Mesendoderm (in vitro differentiated cells): Measurements from ENCODE around the gene EEF2K.

ENCODE experiments used
- DNase-seq: peaks from one replicate; pipeline ENCODE4 v3.0.0; 2013
- H2AK5ac ChIP-seq: 2 replicates; pipeline ENCODE4 v1.6.1; 2013; ENCODE audit warnings: low read length, inconsistent platforms
- H2BK120ac ChIP-seq: 2 replicates; pipeline ENCODE4 v1.6.1; 2013; ENCODE audit warnings: low read depth, mild to moderate bottlenecking, low read length, moderate library complexity, mixed read lengths
- H2BK15ac ChIP-seq: replicated peaks from 2 replicates; pipeline ENCODE4 v1.6.1; 2013; ENCODE audit warnings: low read depth, mild to moderate bottlenecking, moderate library complexity
- H2BK5ac ChIP-seq: 2 replicates; pipeline ENCODE4 v1.6.1; 2013; ENCODE audit warnings: low read length, inconsistent platforms
- H3K18ac ChIP-seq: 2 replicates; pipeline ENCODE4 v1.6.1; 2013; ENCODE audit warnings: mild to moderate bottlenecking, low read length, mixed read lengths
- H3K23ac ChIP-seq: one replicate; pipeline ENCODE4 v1.6.1; 2013; ENCODE audit warnings: low read length
- H3K27ac ChIP-seq: 2 replicates; pipeline ENCODE4 v1.5.1; 2013; ENCODE audit warnings: low read depth, mild to moderate bottlenecking, inconsistent platforms, low read length, moderate library complexity
- H3K27me3 ChIP-seq: 2 replicates; pipeline ENCODE4 v1.6.1; 2013; ENCODE audit warnings: low read length, control low read depth, mild to moderate bottlenecking, inconsistent platforms; ENCODE audit not compliant: insufficient read depth, poor library complexity
- H3K36me3 ChIP-seq: 2 replicates; pipeline ENCODE4 v1.6.1; 2013; ENCODE audit warnings: low read length, inconsistent platforms; ENCODE audit not compliant: control insufficient read depth, insufficient read depth
- H3K4ac ChIP-seq: one replicate; pipeline ENCODE4 v1.6.1; 2013; ENCODE audit warnings: low read depth, mild to moderate bottlenecking, low read length, moderate library complexity
- H3K4me1 ChIP-seq: 2 replicates; pipeline ENCODE4 v1.6.1; 2013; ENCODE audit warnings: low read depth, low read length, inconsistent platforms; ENCODE audit not compliant: control insufficient read depth
- H3K4me2 ChIP-seq: 2 replicates; pipeline ENCODE4 v1.6.1; 2013; ENCODE audit warnings: low read length
- H3K4me3 ChIP-seq: 2 replicates; pipeline ENCODE4 v1.5.1; 2013; ENCODE audit warnings: mild to moderate bottlenecking, low read length
- H3K56ac ChIP-seq: one replicate; pipeline ENCODE4 v1.6.1; 2013; ENCODE audit warnings: low read length
- H3K79me1 ChIP-seq: 2 replicates; pipeline ENCODE4 v1.6.1; 2013; ENCODE audit warnings: low read length, inconsistent platforms
- H3K79me2 ChIP-seq: 2 replicates; pipeline ENCODE4 v1.6.1; 2013; ENCODE audit warnings: mild to moderate bottlenecking, low read length; ENCODE audit not compliant: control insufficient read depth, insufficient read depth
- H3K9ac ChIP-seq: 2 replicates; pipeline ENCODE4 v1.6.1; 2013; ENCODE audit warnings: low read length, inconsistent platforms
- H4K5ac ChIP-seq: one replicate; pipeline ENCODE4 v1.6.1; 2013; ENCODE audit warnings: low read length
- H4K8ac ChIP-seq: one replicate; pipeline ENCODE4 v1.6.1; 2013; ENCODE audit warnings: low read depth, mild to moderate bottlenecking, control low read depth, low read length, moderate library complexity
- WGBS: extraction: QIAGEN DNeasy Blood & Tissue Kit; methylation state at CpG from one replicate; pipeline ENCODE4 v1.1.7; 2013; ENCODE audit warnings: low lambda C conversion rate, missing lambda C conversion rate; ENCODE audit not compliant: insufficient coverage; ENCODE audit errors: extremely low coverage; 5-methylcytosine and 5-hydroxymethylcytosine counted together

Gene EEF2K

GRCh38 chr16:22285080-22285479, 79.0 kb downstream of the EEF2K start:
- Histone ChIP-seq H3K23ac (no peak overlapping the region), H3K56ac (no peak overlapping the region), H2BK5ac (no peak overlapping the region), H3K27me3 (no peaks in the 10 kb centered on the region), H3K4me3 (no peak overlapping the region), H3K79me2 (no peaks in the 10 kb centered on the region), H3K4me2 (no peak overlapping the region), H3K4ac (no peak overlapping the region), H4K8ac (no peak overlapping the region), H3K9ac (no peak overlapping the region), H2BK15ac (no peak overlapping the region), H3K27ac (no peak overlapping the region), H2BK120ac (no peak overlapping the region), H4K5ac (no peak overlapping the region), H2AK5ac (no peak overlapping the region), H3K79me1 (no peaks in the 10 kb centered on the region), H3K18ac (no peak overlapping the region), H3K36me3 (no peaks in the 10 kb centered on the region), H3K4me1 (no peaks in the 10 kb centered on the region)
- DNase-seq: no peak
- WGBS: no CpG with 5 or more reads among the region's 6 CpGs

DNA sequence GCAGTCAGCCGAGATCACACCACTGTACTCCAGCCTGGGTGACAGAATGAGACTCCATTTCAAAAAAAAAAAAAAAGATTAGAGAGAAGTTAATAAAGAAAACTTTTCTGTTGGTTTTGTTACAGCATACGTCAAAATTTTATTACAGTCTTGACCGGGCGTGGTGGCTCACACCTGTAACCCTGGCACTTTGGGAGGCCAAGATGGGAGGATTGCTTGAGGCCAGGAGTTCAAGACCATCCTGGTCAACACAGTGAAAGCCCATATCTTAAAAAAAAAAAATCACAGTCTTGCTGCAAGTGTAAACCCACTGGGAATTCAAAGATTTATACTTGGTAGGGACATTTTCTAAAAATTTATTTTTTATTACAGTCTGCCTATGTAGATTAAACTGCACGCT, 84.9 kb downstream of the EEF2K start:
- H4K8ac ChIP-seq: no peak overlapping the region
- H2BK15ac ChIP-seq: no peak overlapping the region
- H3K4me3 ChIP-seq: no peak overlapping the region
- no peak overlapping the region for H3K4ac ChIP-seq
- H4K5ac ChIP-seq: no peak overlapping the region
- no peaks in the 10 kb centered on the region for H3K36me3 ChIP-seq
- no peak overlapping the region for H3K56ac ChIP-seq
- no peak overlapping the region for H3K4me2 ChIP-seq
- no peak overlapping the region for H3K27ac ChIP-seq
- H2BK120ac ChIP-seq: no peak overlapping the region
- H2BK5ac ChIP-seq: no peak overlapping the region
- no peaks in the 10 kb centered on the region for H3K79me2 ChIP-seq
- no peaks in the 10 kb centered on the region for H3K79me1 ChIP-seq
- H3K27me3 ChIP-seq: no peaks in the 10 kb centered on the region
- H2AK5ac ChIP-seq: no peak overlapping the region
- no CpG with 5 or more reads among the region's 5 CpGs for WGBS
- no peak for DNase-seq
- H3K23ac ChIP-seq: no peak overlapping the region
- no peaks in the 10 kb centered on the region for H3K4me1 ChIP-seq
- no peak overlapping the region for H3K18ac ChIP-seq
- H3K9ac ChIP-seq: no peak overlapping the region

DNA sequence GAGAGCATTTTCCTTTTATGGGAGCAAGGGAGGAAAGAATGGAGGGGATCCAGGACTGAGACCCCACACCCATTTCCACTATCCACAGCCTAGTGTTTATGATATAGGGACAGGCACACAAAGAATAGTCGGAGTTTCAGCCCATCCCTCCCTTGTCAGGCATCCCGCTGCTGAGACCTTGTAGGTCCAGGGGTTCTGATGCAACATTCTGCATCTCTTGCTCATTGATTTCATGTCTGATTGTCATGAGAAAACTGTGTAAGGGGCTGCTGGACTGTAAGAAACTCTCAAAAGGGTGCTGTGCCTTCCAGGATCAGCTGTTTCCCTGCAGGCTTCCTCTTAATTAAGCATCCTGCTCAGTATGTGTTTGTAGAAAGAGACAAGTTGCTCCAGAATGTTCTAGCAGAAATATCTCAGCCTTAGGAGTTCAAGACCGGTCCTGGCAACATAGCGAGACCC, 85.8 kb downstream of the EEF2K start:
- no peak overlapping the region for H2AK5ac ChIP-seq
- no peak overlapping the region for H3K4me2 ChIP-seq
- peak overlapping the region; percentile 7 for H3K18ac ChIP-seq
- H3K4me1 ChIP-seq: no peaks in the 10 kb centered on the region
- no peaks in the 10 kb centered on the region for H3K79me1 ChIP-seq
- no peak overlapping the region for H3K56ac ChIP-seq
- no peak overlapping the region for H3K9ac ChIP-seq
- no peak overlapping the region for H4K8ac ChIP-seq
- no peaks in the 10 kb centered on the region for H3K79me2 ChIP-seq
- H2BK120ac ChIP-seq: no peak overlapping the region
- no peaks in the 10 kb centered on the region for H3K27me3 ChIP-seq
- H3K23ac ChIP-seq: no peak overlapping the region
- no peak overlapping the region for H3K4me3 ChIP-seq
- H2BK5ac ChIP-seq: no peak overlapping the region
- DNase-seq: peak; percentile 50
- H4K5ac ChIP-seq: no peak overlapping the region
- H2BK15ac ChIP-seq: no peak overlapping the region
- WGBS: no CpG with 5 or more reads among the region's 4 CpGs
- no peak overlapping the region for H3K4ac ChIP-seq
- H3K36me3 ChIP-seq: no peaks in the 10 kb centered on the region
- no peak overlapping the region for H3K27ac ChIP-seq

DNA sequence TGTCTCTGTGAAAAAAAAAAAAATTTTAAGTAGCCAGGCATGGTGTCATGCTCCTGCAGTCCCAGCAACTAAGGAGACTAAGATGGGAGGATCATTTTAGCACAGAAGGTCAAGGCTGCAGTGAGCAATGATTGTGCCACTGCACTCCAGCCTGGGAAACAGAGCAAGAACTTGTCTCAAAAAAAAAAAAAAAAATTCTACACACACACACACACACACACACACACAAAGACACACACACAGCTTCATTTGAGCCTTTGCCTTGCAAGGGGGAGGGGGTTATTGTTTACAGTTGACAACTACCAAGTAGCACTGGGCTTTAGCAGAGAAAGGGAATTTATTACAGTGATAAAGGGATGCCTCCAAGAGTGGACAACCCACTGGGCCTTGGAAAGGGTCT, 86.2 kb downstream of the EEF2K start:
- no peaks in the 10 kb centered on the region for H3K36me3 ChIP-seq
- H4K5ac ChIP-seq: no peak overlapping the region
- peak overlapping the region; percentile 7 for H3K18ac ChIP-seq
- peak; percentile 27 for DNase-seq
- no peaks in the 10 kb centered on the region for H3K79me2 ChIP-seq
- H3K9ac ChIP-seq: no peak overlapping the region
- H3K79me1 ChIP-seq: no peaks in the 10 kb centered on the region
- H3K23ac ChIP-seq: no peak overlapping the region
- no peak overlapping the region for H4K8ac ChIP-seq
- no peak overlapping the region for H3K4me2 ChIP-seq
- H2BK120ac ChIP-seq: no peak overlapping the region
- H3K4ac ChIP-seq: no peak overlapping the region
- no peaks in the 10 kb centered on the region for H3K4me1 ChIP-seq
- H3K4me3 ChIP-seq: no peak overlapping the region
- H3K27ac ChIP-seq: no peak overlapping the region
- H2BK15ac ChIP-seq: no peak overlapping the region
- no peak overlapping the region for H2AK5ac ChIP-seq
- H3K56ac ChIP-seq: no peak overlapping the region
- H2BK5ac ChIP-seq: no peak overlapping the region
- no peaks in the 10 kb centered on the region for H3K27me3 ChIP-seq

DNA sequence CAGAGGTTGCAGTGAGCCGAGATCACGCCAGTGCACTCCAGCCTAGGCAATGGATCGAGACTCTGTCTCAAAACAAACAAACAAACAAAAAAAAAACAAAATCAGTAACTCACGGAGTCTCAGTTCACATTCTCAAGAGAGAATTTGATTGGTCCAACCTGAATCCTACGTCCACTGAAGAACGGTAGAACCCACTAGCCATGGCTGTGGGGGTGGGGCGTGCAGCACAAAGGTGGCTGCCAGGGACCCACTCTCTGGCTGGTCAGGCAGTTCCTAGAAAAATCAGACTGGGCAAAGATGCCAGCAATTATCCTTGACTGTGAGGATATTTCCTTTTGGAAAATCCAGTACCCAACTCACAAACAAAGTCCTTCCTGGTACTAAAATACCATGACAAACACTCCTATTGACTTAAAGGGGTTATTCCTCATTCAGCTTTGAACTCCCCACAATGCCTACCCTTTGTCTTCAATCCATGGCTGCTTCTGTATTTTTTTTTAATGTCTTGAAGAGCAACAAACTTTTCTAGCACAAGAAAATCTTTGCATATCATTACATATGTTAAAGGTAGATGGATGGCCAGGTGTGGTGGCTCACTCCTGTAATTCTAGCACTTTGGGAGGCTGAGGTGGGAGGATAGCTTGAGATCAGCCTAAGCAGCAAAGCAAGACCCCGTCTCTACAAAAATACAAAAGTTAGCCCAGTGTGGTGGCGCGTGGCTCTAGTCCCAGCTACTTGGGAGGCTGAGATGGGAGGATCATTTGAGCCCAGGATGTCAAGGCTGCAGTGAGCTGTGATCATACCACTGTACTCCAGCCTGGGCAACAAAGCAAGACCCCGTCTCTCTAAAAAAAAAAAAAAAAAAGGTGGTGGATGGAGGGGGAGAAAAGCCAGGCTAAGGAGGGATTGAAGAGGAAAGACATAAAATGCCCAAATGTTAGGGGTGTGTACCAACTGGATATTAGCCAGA, 87.3 kb downstream of the EEF2K start:
- WGBS: no CpG with 5 or more reads among the region's 11 CpGs

More for the DNA sequence above, 87.3 kb downstream of the EEF2K start:
- Histone ChIP-seq H3K4ac (no peak overlapping the region), H3K56ac (no peak overlapping the region), H2BK120ac (no peak overlapping the region), H3K9ac (no peak overlapping the region), H3K36me3 (no peaks in the 10 kb centered on the region), H2BK15ac (no peak overlapping the region), H3K27me3 (no peaks in the 10 kb centered on the region), H3K27ac (no peak overlapping the region), H2AK5ac (no peak overlapping the region), H4K8ac (no peak overlapping the region), H3K4me1 (no peaks in the 10 kb centered on the region), H3K79me1 (peaks cover 3% of the 10 kb centered on the region), H3K23ac (no peak overlapping the region), H3K4me2 (no peak overlapping the region), H3K4me3 (no peak overlapping the region), H3K79me2 (peaks cover 7% of the 10 kb centered on the region), H2BK5ac (no peak overlapping the region), H3K18ac (no peak overlapping the region), H4K5ac (no peak overlapping the region)
- no peak for DNase-seq
